Nephron (organoid): Measurements from ENCODE around the gene LCN15.

Experiments used
- H3K27ac Mint-ChIP-seq, 3 experiments: 2 replicates each; pipeline ENCODE4 v1.8.0; 2020; ENCODE audit warnings: mixed read lengths in 3 of 3, mild to moderate bottlenecking in 2 of 3, moderate library complexity in 1 of 3
- H3K27me3 Mint-ChIP-seq: 2 replicates; pipeline ENCODE4 v1.8.0; 2021; ENCODE audit warnings: low read depth, mild to moderate bottlenecking, moderate library complexity, mixed read lengths
- H3K36me3 Mint-ChIP-seq: 2 replicates; pipeline ENCODE4 v1.8.0; 2020; ENCODE audit warnings: low read depth, mixed read lengths
- H3K4me1 Mint-ChIP-seq: 2 replicates; pipeline ENCODE4 v1.8.0; 2020; ENCODE audit warnings: mixed read lengths
- H3K4me3 Mint-ChIP-seq, 3 experiments: 2 replicates each; pipeline ENCODE4 v1.8.0; 2020; ENCODE audit warnings: mild to moderate bottlenecking in 3 of 3, mixed read lengths in 3 of 3, moderate library complexity in 2 of 3
- H3K9me3 Mint-ChIP-seq: 2 replicates; pipeline ENCODE4 v1.8.0; 2020; ENCODE audit warnings: mixed read lengths
- TF ChIP-seq, protein P1 (sequence below), 3 experiments: fragments of 200-600 bp; sonication (generic); IDR thresholded peaks; one replicate each; pipeline ENCODE4 v1.5.0; 2021; ENCODE audit warnings: antibody characterized with exemption in 3 of 3; ENCODE audit not compliant: unreplicated experiment in 3 of 3

The LCN15 gene

DNA sequence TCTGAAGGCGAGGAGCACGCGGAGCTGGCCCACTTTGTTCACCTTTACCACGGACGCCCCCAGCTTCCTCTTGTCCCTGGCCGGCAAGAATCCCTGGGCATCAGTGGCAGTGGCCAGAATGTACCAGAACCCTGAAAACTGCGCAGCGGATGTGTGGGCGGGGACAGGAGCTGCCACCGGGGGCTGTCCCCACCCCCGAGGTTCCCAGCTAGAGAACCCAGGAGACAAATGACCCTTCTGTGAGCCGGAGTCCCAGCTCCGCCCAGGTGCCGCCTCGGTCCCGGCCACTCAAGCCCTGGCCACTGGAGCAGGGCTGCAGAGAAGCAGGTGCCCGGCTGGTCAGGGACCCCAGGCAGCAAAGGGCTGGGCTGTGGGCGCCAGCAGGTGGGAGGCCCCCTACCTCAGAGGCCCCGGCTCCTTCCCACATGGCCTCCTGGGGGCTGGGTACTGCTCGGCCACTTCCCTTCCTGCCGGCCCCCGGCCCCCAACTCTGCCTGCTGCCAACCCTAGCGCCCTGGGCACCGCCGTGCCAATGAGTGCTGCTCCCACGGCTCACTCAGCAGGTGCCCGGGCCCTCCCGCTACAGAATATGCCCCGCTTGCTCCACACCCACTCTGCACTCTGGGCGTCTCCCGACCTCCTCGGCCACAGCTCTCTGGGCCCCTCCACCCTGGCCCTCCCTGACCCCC, 22.3 kb downstream of the LCN15 start:
- peaks cover 9% of the 10 kb centered on the region for H3K27me3 Mint-ChIP-seq
- H3K27ac Mint-ChIP-seq: no peak overlapping the region
- no peaks in the 10 kb centered on the region for H3K36me3 Mint-ChIP-seq
- no peaks in the 10 kb centered on the region for H3K9me3 Mint-ChIP-seq
- no peak overlapping the region for H3K4me3 Mint-ChIP-seq
- no peaks in the 10 kb centered on the region for H3K4me1 Mint-ChIP-seq
- TF ChIP-seq, protein P1, sequence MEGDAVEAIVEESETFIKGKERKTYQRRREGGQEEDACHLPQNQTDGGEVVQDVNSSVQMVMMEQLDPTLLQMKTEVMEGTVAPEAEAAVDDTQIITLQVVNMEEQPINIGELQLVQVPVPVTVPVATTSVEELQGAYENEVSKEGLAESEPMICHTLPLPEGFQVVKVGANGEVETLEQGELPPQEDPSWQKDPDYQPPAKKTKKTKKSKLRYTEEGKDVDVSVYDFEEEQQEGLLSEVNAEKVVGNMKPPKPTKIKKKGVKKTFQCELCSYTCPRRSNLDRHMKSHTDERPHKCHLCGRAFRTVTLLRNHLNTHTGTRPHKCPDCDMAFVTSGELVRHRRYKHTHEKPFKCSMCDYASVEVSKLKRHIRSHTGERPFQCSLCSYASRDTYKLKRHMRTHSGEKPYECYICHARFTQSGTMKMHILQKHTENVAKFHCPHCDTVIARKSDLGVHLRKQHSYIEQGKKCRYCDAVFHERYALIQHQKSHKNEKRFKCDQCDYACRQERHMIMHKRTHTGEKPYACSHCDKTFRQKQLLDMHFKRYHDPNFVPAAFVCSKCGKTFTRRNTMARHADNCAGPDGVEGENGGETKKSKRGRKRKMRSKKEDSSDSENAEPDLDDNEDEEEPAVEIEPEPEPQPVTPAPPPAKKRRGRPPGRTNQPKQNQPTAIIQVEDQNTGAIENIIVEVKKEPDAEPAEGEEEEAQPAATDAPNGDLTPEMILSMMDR (IDR thresholded peaks at IDR 0.05; ENCODE audit: unreplicated experiment in 3 of 3): no peak

- Mint-ChIP-seq H3K9me3 (no peaks in the 10 kb centered on the region), H3K27me3 (peaks cover 9% of the 10 kb centered on the region), H3K27ac (no peak overlapping the region), H3K4me3 (no peak overlapping the region), H3K36me3 (no peaks in the 10 kb centered on the region), H3K4me1 (no peaks in the 10 kb centered on the region)
- TF ChIP-seq, protein P1 (IDR thresholded peaks at IDR 0.05; ENCODE audit: unreplicated experiment in 3 of 3): no peak
These were observed 23.1 kb downstream of the LCN15 start for GRCh38 chr9:136740971-136741882.

GRCh38 chr9:136740491-136740890, 23.8 kb downstream of the LCN15 start:
- TF ChIP-seq, protein P1 (IDR thresholded peaks at IDR 0.05; ENCODE audit: unreplicated experiment in 3 of 3): no peak
- Mint-ChIP-seq H3K36me3 (no peaks in the 10 kb centered on the region), H3K27ac (no peak overlapping the region), H3K27me3 (peaks cover 9% of the 10 kb centered on the region), H3K4me3 (no peak overlapping the region), H3K4me1 (no peaks in the 10 kb centered on the region), H3K9me3 (no peaks in the 10 kb centered on the region)

- Mint-ChIP-seq H3K27ac (no peak overlapping the region), H3K27me3 (peaks cover 9% of the 10 kb centered on the region), H3K36me3 (no peaks in the 10 kb centered on the region), H3K4me3 (no peak overlapping the region), H3K4me1 (no peaks in the 10 kb centered on the region), H3K9me3 (no peaks in the 10 kb centered on the region)
- TF ChIP-seq, protein P1 (IDR thresholded peaks at IDR 0.05; ENCODE audit: unreplicated experiment in 3 of 3): no peak
These were observed 24.2 kb downstream of the LCN15 start for GRCh38 chr9:136740069-136740468.

DNA sequence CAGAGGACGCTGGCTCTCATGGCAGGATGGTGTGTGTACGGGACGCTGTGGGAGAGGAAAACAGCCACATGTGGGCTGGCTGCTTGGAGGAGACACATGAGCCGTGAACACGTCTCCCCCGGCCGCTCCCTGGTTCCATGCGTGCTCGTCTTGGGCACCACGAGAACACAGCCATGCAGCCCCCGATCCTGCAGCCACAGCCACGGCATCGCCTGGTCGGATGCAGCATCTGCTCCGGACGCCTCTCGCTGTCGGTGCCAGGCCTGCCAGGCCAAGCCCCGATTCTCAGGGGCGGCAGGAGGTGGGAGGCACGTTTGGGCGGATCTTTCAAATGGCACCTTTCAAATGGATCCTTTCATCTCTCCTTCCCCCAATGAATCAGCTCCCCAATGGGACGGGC, 24.8 kb downstream of the LCN15 start:
- TF ChIP-seq, protein P1 (IDR thresholded peaks at IDR 0.05; ENCODE audit: unreplicated experiment in 3 of 3): no peak
- Mint-ChIP-seq H3K4me1 (no peaks in the 10 kb centered on the region), H3K4me3 (no peak overlapping the region), H3K36me3 (no peaks in the 10 kb centered on the region), H3K9me3 (no peaks in the 10 kb centered on the region), H3K27ac (no peak overlapping the region), H3K27me3 (peaks cover 9% of the 10 kb centered on the region)
